ENCODE results near the gene INPP4B.
A peak's percentile ranks its signal among the peaks of the same experiment; 100 is the strongest.

INPP4B gene

GRCh38 chr4:142380052-142380602 lies 466.0 kb downstream of the INPP4B start:
- FAIRE-seq (no peak), DNase-seq (ENCODE audit: insufficient read length, low spot score) (no peak)
- no peak for TF ChIP-seq POLR2A (IDR thresholded peaks at IDR 0.05; ENCODE audit: low read depth, low read length)
- no peak for TF ChIP-seq POLR2AphosphoS5 (IDR thresholded peaks at IDR 0.05; ENCODE audit: low read depth, low read length)
- no peak for TF ChIP-seq PAX5 (IDR thresholded peaks at IDR 0.05; ENCODE audit: insufficient read depth, low read length, severe bottlenecking)
- TF ChIP-seq SPI1 (IDR thresholded peaks at IDR 0.05; ENCODE audit: low read depth, low read length): no peak

DNA sequence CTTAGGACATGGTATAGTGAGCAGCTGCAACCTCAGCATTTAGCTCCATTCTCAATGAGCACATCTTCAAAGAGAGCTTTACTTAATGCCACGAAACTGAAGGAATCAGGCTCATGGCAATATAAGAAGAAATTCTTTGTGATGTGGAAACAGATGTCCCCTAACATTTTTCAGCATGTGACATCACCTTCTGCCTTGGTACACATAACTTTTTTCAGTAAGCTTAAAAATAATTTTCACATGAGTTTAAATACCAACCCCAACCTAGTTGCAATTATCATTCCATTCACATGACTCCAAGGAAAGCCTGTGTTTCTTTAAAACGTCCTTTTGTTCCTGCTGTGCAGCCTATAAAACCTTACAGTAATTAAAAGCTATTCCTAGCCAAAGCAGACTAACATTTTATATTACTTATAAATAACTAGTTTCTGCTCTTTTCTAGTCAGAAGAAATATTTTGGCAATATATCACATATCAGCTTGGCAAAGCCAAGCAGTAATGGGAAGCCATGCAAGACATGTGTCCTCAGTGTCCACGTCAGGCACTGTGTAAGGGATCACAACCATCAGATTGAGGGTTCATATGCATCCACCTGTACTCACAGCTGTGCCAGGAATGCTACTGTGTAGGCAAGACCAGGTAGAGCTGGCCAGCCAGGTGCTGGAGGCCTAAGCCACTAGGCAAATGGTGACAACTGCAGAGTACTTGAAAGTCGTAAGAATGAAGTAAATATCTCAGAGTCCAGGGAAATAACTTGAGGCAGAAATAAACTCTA lies 466.6 kb downstream of the INPP4B start:
- TF ChIP-seq POLR2AphosphoS5 (IDR thresholded peaks at IDR 0.05; ENCODE audit: low read depth, low read length) (no peak), PAX5 (IDR thresholded peaks at IDR 0.05; ENCODE audit: insufficient read depth, low read length, severe bottlenecking) (no peak), SPI1 (IDR thresholded peaks at IDR 0.05; ENCODE audit: low read depth, low read length) (no peak), POLR2A (IDR thresholded peaks at IDR 0.05; ENCODE audit: low read depth, low read length) (no peak), POU2F2 (IDR thresholded peaks at IDR 0.05; ENCODE audit: low read depth, low read length) (no peak), TAF1 (IDR thresholded peaks at IDR 0.05; ENCODE audit: low read depth, low read length) (no peak)
- FAIRE-seq: no peak
- DNase-seq (ENCODE audit: insufficient read length, low spot score): no peak

DNA sequence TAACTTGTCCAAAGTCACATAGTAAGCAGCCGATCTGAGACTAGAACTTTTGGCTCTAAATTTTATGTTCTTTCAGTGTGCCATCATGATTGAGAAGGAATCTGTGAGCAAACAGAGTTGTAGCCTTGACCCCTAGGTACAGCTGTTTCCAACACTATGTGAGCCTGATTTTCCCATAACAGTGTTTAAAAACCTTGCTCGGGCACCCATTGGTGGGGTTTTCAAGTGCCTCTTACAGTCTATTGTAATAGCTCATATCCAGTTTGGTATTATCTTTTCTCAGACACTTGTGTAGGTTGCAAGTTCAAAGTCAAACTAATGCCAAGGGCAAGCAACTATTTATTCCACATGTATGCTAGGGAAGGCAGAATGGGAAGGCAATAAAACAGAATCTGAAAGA lies 467.9 kb downstream of the INPP4B start:
- FAIRE-seq (no peak), DNase-seq (ENCODE audit: insufficient read length, low spot score) (no peak)
- no peak for TF ChIP-seq POU2F2 (IDR thresholded peaks at IDR 0.05; ENCODE audit: low read depth, low read length)
- no peak for TF ChIP-seq TAF1 (IDR thresholded peaks at IDR 0.05; ENCODE audit: low read depth, low read length)
- no peak for TF ChIP-seq PAX5 (IDR thresholded peaks at IDR 0.05; ENCODE audit: insufficient read depth, low read length, severe bottlenecking)
- TF ChIP-seq POLR2AphosphoS5 (IDR thresholded peaks at IDR 0.05; ENCODE audit: low read depth, low read length): no peak
- TF ChIP-seq SPI1 (IDR thresholded peaks at IDR 0.05; ENCODE audit: low read depth, low read length): no peak
- TF ChIP-seq POLR2A (IDR thresholded peaks at IDR 0.05; ENCODE audit: low read depth, low read length): no peak

DNA sequence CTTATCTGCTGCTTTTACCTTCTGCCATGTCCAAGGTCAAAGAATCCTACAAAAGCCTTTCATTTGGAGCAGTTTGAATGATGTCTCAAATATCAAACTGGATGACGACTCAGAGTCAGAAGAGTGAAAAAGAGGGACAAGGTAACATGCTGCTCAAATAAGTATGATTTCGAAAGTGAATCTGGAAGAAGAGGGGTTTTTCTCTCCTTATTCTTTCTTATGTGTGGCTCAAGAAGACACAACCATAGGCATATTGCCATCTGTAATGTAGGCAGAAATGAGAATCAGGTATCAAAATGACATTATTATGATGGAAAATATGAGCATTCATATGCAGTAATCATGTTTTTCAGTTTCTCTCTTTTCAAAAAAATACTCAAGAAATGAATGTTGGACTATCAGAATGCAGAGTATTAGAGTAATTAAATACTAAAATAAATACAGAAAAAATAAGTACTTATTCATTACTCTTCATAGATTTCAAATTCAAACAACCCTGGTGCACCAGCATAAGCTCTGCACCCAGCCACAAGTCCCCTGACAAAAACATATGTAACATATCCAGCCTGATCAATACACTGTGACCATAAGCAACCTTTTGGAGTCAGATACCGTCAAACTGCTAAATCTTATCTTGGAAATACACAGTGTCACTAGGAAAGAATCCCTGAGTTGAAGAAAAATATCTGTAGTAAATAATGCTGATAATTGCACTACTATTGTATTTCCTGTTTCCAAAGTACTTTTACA lies 468.6 kb downstream of the INPP4B start:
- FAIRE-seq (no peak), DNase-seq (ENCODE audit: insufficient read length, low spot score) (no peak)
- no peak for TF ChIP-seq POLR2A (IDR thresholded peaks at IDR 0.05; ENCODE audit: low read depth, low read length)
- no peak for TF ChIP-seq TAF1 (IDR thresholded peaks at IDR 0.05; ENCODE audit: low read depth, low read length)
- no peak for TF ChIP-seq POU2F2 (IDR thresholded peaks at IDR 0.05; ENCODE audit: low read depth, low read length)
- no peak for TF ChIP-seq SPI1 (IDR thresholded peaks at IDR 0.05; ENCODE audit: low read depth, low read length)
- TF ChIP-seq POLR2AphosphoS5 (IDR thresholded peaks at IDR 0.05; ENCODE audit: low read depth, low read length): no peak
- no peak for TF ChIP-seq PAX5 (IDR thresholded peaks at IDR 0.05; ENCODE audit: insufficient read depth, low read length, severe bottlenecking)

- DNase-seq (ENCODE audit: insufficient read length, low spot score) (no peak), FAIRE-seq (peak; percentile 60)
- no peak for TF ChIP-seq POU2F2 (IDR thresholded peaks at IDR 0.05; ENCODE audit: low read depth, low read length)
- TF ChIP-seq POLR2A (IDR thresholded peaks at IDR 0.05; ENCODE audit: low read depth, low read length): no peak
- no peak for TF ChIP-seq TAF1 (IDR thresholded peaks at IDR 0.05; ENCODE audit: low read depth, low read length)
- no peak for TF ChIP-seq POLR2AphosphoS5 (IDR thresholded peaks at IDR 0.05; ENCODE audit: low read depth, low read length)
- no peak for TF ChIP-seq PAX5 (IDR thresholded peaks at IDR 0.05; ENCODE audit: insufficient read depth, low read length, severe bottlenecking)
- TF ChIP-seq SPI1 (IDR thresholded peaks at IDR 0.05; ENCODE audit: low read depth, low read length): no peak
These were observed 469.9 kb downstream of the INPP4B start for GRCh38 chr4:142376204-142376603.

- TF ChIP-seq SPI1 (IDR thresholded peaks at IDR 0.05; ENCODE audit: low read depth, low read length) (no peak), PAX5 (IDR thresholded peaks at IDR 0.05; ENCODE audit: insufficient read depth, low read length, severe bottlenecking) (no peak), POLR2A (IDR thresholded peaks at IDR 0.05; ENCODE audit: low read depth, low read length) (no peak)
- no peak for DNase-seq (ENCODE audit: insufficient read length, low spot score)
- FAIRE-seq: no peak
These were observed 472.5 kb downstream of the INPP4B start for GRCh38 chr4:142373610-142374009.

DNA sequence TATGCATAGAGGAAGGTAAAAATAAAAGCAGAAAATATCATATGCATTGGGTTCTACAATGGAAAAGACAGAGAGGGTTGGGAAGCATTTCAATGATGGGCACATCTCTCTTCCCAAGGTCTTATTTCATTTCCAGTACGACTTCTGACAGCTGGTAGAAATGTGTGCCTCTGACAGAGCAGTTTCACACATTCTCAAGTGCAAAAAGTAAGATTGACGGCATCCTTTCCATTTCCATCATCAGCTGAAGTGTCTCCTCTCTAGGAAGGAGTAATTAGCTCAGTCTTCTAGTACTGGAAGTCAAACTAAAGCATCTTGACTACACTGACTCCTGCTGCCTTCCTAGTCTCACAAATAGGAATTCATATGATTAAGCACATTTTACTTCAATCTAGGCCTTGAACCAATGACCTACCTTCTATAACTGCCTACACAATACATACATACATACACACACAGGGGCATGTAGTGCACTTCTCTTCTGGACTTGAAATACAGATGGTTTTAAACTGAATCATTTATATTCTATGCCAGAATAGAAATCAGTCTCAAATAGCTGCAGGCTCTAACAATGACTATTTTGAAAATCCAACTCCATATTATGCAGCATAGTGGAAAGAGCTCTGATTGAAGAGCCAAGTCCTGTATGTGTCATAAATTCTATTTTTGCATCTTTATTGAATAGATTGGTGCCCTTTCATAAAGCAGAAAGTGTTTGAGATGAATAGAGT lies 473.4 kb downstream of the INPP4B start:
- no peak for TF ChIP-seq POLR2AphosphoS5 (IDR thresholded peaks at IDR 0.05; ENCODE audit: low read depth, low read length)
- no peak for TF ChIP-seq SPI1 (IDR thresholded peaks at IDR 0.05; ENCODE audit: low read depth, low read length)
- TF ChIP-seq PAX5 (IDR thresholded peaks at IDR 0.05; ENCODE audit: insufficient read depth, low read length, severe bottlenecking): no peak
- TF ChIP-seq POLR2A (IDR thresholded peaks at IDR 0.05; ENCODE audit: low read depth, low read length): no peak
- no peak for TF ChIP-seq POU2F2 (IDR thresholded peaks at IDR 0.05; ENCODE audit: low read depth, low read length)
- TF ChIP-seq TAF1 (IDR thresholded peaks at IDR 0.05; ENCODE audit: low read depth, low read length): no peak
- FAIRE-seq: no peak
- DNase-seq (ENCODE audit: insufficient read length, low spot score): no peak

GRCh38 chr4:142369141-142369540 lies 477.0 kb downstream of the INPP4B start:
- DNase-seq (ENCODE audit: insufficient read length, low spot score): no peak
- TF ChIP-seq POU2F2 (IDR thresholded peaks at IDR 0.05; ENCODE audit: low read depth, low read length) (no peak), POLR2A (IDR thresholded peaks at IDR 0.05; ENCODE audit: low read depth, low read length) (no peak), POLR2AphosphoS5 (IDR thresholded peaks at IDR 0.05; ENCODE audit: low read depth, low read length) (no peak), TAF1 (IDR thresholded peaks at IDR 0.05; ENCODE audit: low read depth, low read length) (no peak), PAX5 (IDR thresholded peaks at IDR 0.05; ENCODE audit: insufficient read depth, low read length, severe bottlenecking) (no peak), SPI1 (IDR thresholded peaks at IDR 0.05; ENCODE audit: low read depth, low read length) (no peak)
- no peak for FAIRE-seq

Data from GM12891 (cell line).